ENCODE data around the gene THAP10. TPM values are rescaled to one million over a fixed set of nuclear protein-coding genes. Genes with fewer than 3 reads are reported as not detected.
A peak's percentile ranks its signal among the peaks of the same experiment; 100 is the strongest.

THAP10 gene
- total RNA-seq, 1 donor: 2.6 TPM

DNA sequence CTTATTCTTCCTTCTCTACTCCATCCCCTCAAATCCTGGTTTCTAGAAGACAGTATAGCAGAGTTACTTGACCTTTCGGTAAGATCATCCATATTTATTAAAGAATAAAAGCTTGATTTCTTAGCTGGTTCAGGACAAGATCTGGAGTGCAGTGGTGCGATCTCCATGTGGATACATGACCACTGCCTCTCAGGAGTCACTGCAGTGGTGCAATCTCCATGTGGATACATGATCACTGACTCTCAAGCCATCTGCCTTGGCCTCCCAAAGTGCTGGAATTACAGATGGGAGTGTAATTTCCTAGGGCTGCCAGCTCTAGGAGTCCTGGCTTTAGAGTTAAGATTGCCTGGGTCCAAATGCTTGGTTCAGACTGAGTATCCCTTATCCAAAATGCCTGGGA lies 54.8 kb downstream of the THAP10 start:
- H3K4me3 ChIP-seq (ENCODE audit: low read depth, low read length): no peak overlapping the region
- no peak for TF ChIP-seq CTCF (IDR thresholded peaks at IDR 0.05; ENCODE audit: insufficient read depth, low read depth, low read length)
- no peak for DNase-seq (ENCODE audit: low read depth)

GRCh38 chr15:70835841-70836240 lies 56.4 kb downstream of the THAP10 start:
- TF ChIP-seq CTCF (IDR thresholded peaks at IDR 0.05; ENCODE audit: insufficient read depth, low read depth, low read length): no peak
- no peak for DNase-seq (ENCODE audit: low read depth)
- H3K4me3 ChIP-seq (ENCODE audit: low read depth, low read length): no peak overlapping the region

DNA sequence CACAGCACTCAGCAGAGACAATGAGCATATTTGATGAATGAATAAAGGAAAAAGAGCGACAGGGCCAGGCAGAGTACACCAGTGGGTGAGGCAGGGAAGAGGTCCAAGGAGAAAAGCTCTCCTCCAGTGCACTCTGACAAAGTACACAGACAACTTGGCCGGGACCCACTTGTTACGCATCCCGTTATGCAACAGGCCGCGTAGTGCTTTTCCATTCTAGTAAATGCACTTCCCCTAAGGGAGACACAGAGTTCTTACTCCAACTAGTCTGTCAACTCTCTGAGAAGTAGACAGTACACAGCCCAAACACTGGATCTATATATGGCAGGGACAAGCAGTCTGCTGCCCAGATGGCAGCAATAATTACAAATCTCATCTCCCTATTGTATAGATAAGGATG lies 56.8 kb downstream of the THAP10 start:
- DNase-seq (ENCODE audit: low read depth): no peak
- no peak for TF ChIP-seq CTCF (IDR thresholded peaks at IDR 0.05; ENCODE audit: insufficient read depth, low read depth, low read length)
- no peak overlapping the region for H3K4me3 ChIP-seq (ENCODE audit: low read depth, low read length)

- no peak for DNase-seq (ENCODE audit: low read depth)
- H3K4me3 ChIP-seq (ENCODE audit: low read depth, low read length): no peak overlapping the region
- TF ChIP-seq CTCF (IDR thresholded peaks at IDR 0.05; ENCODE audit: insufficient read depth, low read depth, low read length): no peak
These were observed 57.2 kb downstream of the THAP10 start for GRCh38 chr15:70834999-70835398.

DNA sequence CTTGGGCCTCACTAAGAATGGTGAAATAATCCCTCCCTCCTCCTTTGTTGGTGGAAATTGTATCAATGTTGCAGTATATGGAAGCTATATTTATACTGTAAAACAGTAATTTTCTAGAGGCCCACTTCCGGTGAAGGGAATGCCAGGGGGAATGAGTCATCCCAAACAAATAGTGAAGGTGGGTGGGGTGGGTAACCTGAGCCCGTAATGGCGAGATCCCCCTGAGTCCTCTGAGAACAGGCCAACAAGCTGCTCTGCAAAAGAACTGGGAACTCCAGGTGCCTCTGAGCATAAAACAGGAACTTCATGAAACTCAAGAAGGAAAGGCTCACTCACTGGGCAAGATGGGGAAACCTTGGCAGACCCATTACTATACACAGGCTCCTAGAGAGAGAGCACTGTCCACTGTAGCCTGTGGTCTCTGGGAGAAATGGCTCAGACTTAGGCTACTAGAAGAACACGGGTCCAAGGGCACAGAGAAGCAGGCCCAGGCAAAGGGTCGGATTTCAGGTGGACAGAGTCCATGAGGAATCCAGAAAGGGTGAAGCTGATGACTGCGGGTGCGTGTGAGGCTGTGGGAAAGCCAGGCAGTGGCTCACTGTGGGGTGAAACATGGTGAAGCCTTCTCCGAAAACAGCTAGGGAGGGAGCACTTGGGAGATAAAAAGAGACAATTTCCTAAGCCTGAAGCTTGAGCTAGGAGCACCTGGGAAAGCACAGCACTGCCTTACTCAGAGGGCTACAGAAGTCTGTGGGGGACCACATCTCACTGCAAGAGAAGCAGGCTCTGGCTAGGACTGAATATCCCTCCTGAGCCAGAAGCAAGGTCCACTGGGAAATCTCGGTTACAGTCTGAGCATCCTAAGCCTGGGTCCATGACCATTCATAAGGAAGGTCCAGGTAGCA lies 58.1 kb downstream of the THAP10 start:
- peak; percentile 54 for DNase-seq (ENCODE audit: low read depth)
- H3K4me3 ChIP-seq (ENCODE audit: low read depth, low read length): no peak overlapping the region
- no peak for TF ChIP-seq CTCF (IDR thresholded peaks at IDR 0.05; ENCODE audit: insufficient read depth, low read depth, low read length)

DNA sequence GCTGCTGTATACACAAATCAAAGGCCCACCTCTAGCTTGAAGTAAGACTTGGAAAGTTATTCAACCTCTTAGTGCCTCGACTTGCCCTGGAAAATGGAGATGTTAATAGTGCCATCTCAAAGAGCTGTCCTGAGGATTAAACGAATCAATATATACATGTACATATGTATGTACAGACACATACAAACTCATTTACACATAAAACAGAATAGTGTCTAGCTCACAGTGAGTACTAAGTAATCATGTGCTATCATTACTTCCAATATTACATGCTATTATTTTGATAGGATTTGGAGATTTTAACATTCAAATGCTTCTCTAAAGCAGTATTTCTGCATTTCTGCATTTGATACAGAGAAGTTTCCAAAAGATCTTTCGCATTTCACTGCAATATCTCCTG lies 58.8 kb downstream of the THAP10 start:
- no peak for TF ChIP-seq CTCF (IDR thresholded peaks at IDR 0.05; ENCODE audit: insufficient read depth, low read depth, low read length)
- no peak for DNase-seq (ENCODE audit: low read depth)
- H3K4me3 ChIP-seq (ENCODE audit: low read depth, low read length): no peak overlapping the region

Data from fibroblast of villous mesenchyme (primary cell).